Loucy (cell line): ENCODE measurements around the gene TMBIM4.

Experiments
- H2AFZ ChIP-seq: fragments of 200-600 bp; sonication (generic); 2 replicates; pipeline ENCODE4 v1.6.0; 2016; ENCODE audit warnings: antibody characterized with exemption, mild to moderate bottlenecking, low read length, moderate library complexity
- H3F3A ChIP-seq: fragments of 200-600 bp; 2 replicates; pipeline ENCODE4 v1.6.0; 2016; ENCODE audit warnings: antibody characterized with exemption, low read depth, mild to moderate bottlenecking
- H3K27me3 ChIP-seq: fragments of 200-600 bp; sonication (generic); 2 replicates; pipeline ENCODE4 v1.6.1; 2014; ENCODE audit warnings: low read length, mild to moderate bottlenecking; ENCODE audit not compliant: insufficient read depth, poor library complexity, severe bottlenecking
- H3K36me3 ChIP-seq: fragments of 200-600 bp; sonication (generic); 2 replicates; pipeline ENCODE4 v1.6.1; 2016; ENCODE audit warnings: low read length; ENCODE audit not compliant: insufficient read depth
- H3K4me1 ChIP-seq: fragments of 200-600 bp; sonication (generic); 2 replicates; pipeline ENCODE4 v1.5.1; 2014; ENCODE audit warnings: low read length, mild to moderate bottlenecking; ENCODE audit not compliant: insufficient read depth, poor library complexity, severe bottlenecking
- H3K4me2 ChIP-seq: fragments of 200-600 bp; sonication (generic); 2 replicates; pipeline ENCODE4 v1.6.0; 2014; ENCODE audit warnings: antibody characterized with exemption, low read length, low read depth, mild to moderate bottlenecking; ENCODE audit not compliant: poor library complexity, severe bottlenecking
- H3K4me3 ChIP-seq: fragments of 200-600 bp; sonication (generic); 2 replicates; pipeline ENCODE4 v1.5.1; 2014; ENCODE audit warnings: low read length, mild to moderate bottlenecking, mixed read lengths; ENCODE audit not compliant: poor library complexity, severe bottlenecking
- H3K79me2 ChIP-seq: fragments of 200-600 bp; sonication (generic); 2 replicates; pipeline ENCODE4 v1.6.1; 2014; ENCODE audit warnings: low read length; ENCODE audit not compliant: insufficient read depth
- H3K9ac ChIP-seq: fragments of 200-600 bp; sonication (generic); 2 replicates; pipeline ENCODE4 v1.6.0; 2014; ENCODE audit warnings: mild to moderate bottlenecking, low read depth, low read length, moderate library complexity; ENCODE audit not compliant: poor library complexity, severe bottlenecking
- H3K9me2 ChIP-seq: fragments of 200-600 bp; sonication (generic); replicated peaks from 2 replicates; pipeline ENCODE4 v1.6.1; 2016; ENCODE audit warnings: low read depth, low read length, mixed read lengths
- H3K9me3 ChIP-seq: fragments of 200-600 bp; sonication (generic); 2 replicates; pipeline ENCODE4 v1.6.1; 2014; ENCODE audit warnings: mild to moderate bottlenecking, antibody characterized with exemption, low read length, low read depth; ENCODE audit not compliant: insufficient read depth
- H4K20me1 ChIP-seq: fragments of 200-600 bp; sonication (generic); 2 replicates; pipeline ENCODE4 v1.6.0; 2014; ENCODE audit warnings: antibody characterized with exemption, low read length, mild to moderate bottlenecking; ENCODE audit not compliant: insufficient read depth, poor library complexity, severe bottlenecking
- EZH2phosphoT487 ChIP-seq: fragments of 200-600 bp; IDR thresholded peaks from 2 replicates; pipeline ENCODE4 v1.6.1; 2018; ENCODE audit warnings: antibody characterized with exemption, mild to moderate bottlenecking, moderate library complexity, borderline replicate concordance
- TF ChIP-seq, protein P1 (sequence below): fragments of 200-600 bp; sonication (generic); conservative IDR thresholded peaks from 2 replicates; pipeline ENCODE4 v1.5.1; 2014; ENCODE audit warnings: mild to moderate bottlenecking, antibody characterized with exemption, low read length

TMBIM4 gene

DNA sequence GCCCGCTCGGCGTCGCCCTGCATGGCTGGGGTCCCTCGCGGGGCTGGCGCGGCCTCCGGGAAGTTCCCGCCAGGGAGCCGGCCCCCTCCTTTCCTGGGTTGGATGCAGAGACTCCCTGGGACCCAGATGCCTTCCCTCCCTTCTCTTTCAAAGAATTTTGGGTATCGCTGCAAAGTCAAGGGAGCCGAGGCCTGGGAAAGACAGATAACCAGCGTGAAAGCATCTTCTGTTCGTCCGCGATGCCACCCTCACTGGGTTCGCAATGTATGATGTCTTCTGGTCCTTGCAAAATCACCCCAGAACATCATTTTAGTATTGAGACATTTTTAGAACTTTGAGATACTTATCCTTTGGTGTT is 19.7 kb upstream of the TMBIM4 start:
- H3K4me1 ChIP-seq: no peaks in the 10 kb centered on the region
- no peaks in the 10 kb centered on the region for H3K36me3 ChIP-seq
- H3K27me3 ChIP-seq: peaks cover under 1% of the 10 kb centered on the region
- TF ChIP-seq, protein P1, sequence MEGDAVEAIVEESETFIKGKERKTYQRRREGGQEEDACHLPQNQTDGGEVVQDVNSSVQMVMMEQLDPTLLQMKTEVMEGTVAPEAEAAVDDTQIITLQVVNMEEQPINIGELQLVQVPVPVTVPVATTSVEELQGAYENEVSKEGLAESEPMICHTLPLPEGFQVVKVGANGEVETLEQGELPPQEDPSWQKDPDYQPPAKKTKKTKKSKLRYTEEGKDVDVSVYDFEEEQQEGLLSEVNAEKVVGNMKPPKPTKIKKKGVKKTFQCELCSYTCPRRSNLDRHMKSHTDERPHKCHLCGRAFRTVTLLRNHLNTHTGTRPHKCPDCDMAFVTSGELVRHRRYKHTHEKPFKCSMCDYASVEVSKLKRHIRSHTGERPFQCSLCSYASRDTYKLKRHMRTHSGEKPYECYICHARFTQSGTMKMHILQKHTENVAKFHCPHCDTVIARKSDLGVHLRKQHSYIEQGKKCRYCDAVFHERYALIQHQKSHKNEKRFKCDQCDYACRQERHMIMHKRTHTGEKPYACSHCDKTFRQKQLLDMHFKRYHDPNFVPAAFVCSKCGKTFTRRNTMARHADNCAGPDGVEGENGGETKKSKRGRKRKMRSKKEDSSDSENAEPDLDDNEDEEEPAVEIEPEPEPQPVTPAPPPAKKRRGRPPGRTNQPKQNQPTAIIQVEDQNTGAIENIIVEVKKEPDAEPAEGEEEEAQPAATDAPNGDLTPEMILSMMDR: no peak
- TF ChIP-seq EZH2phosphoT487: no peak
- no peaks in the 10 kb centered on the region for H3K9me3 ChIP-seq
- no peak overlapping the region for H3K4me2 ChIP-seq
- no peaks in the 10 kb centered on the region for H4K20me1 ChIP-seq
- no peak overlapping the region for H2AFZ ChIP-seq
- no peaks in the 10 kb centered on the region for H3F3A ChIP-seq
- no peaks in the 10 kb centered on the region for H3K9me2 ChIP-seq
- no peaks in the 10 kb centered on the region for H3K79me2 ChIP-seq
- H3K9ac ChIP-seq: no peak overlapping the region
- H3K4me3 ChIP-seq: no peak overlapping the region

DNA sequence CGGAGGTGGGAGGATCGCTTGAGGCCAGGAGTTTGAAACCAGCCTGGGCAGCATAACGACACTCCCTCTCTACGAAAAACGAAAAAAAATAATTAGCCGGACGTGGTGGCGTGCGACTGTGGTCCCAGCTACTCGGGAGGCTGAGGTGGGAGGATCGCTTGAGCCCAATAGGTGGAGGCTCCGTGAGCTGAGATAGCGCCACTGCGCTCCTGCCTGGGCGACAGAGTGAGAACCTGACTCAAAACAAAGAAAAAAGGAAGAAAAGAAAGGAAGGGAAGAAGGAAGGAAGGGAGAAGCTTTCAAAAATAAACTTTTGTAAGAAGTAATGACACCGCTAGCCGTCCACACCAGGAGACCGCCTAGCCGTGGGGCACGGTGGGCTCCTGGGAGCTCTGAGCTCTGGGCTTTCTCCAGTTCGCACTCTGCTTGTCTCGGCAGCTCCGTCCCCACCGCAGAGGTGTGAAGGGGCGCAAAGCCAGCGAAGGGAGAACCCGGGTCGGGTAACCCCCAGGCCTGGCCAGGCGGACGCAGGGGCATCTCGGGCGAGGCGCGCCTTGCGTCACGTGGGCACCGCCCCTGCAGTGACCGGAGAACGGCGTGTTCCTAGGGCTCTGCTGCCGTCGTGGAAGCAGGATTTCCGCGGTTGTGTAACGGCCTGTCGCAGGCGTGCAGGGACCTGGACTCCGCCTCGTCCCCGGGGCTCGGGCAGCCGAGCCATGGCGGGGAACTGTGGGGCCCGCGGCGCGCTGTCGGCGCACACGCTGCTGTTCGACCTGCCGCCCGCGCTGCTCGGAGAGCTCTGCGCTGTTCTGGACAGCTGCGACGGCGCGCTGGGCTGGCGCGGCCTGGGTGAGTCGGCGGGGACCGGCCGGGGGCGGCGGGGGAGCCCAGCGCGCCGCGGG is 19.0 kb upstream of the TMBIM4 start, which contains the start of gene IRAK3:
Gene IRAK3 (plus strand): TSS at position 631 of the 902 bp plus-strand sequence. CDS start 86 bp downstream, at position 717.
- H3K4me1 ChIP-seq: no peaks in the 10 kb centered on the region
- H3F3A ChIP-seq: no peaks in the 10 kb centered on the region
- H2AFZ ChIP-seq: no peak within 1 kb of the TSS
- H3K9ac ChIP-seq: no peak within 1 kb of the TSS
- H3K4me2 ChIP-seq: no peak within 1 kb of the TSS
- H3K79me2 ChIP-seq: no peaks in the 10 kb centered on the region
- no peaks in the 10 kb centered on the region for H3K36me3 ChIP-seq
- H3K9me2 ChIP-seq: no peaks in the 10 kb centered on the region
- H3K4me3 ChIP-seq: no peak within 1 kb of the TSS
- H4K20me1 ChIP-seq: no peaks in the 10 kb centered on the region
- no peaks in the 10 kb centered on the region for H3K9me3 ChIP-seq
- no peak for TF ChIP-seq EZH2phosphoT487
- TF ChIP-seq, protein P1: no peak
- peaks cover 4% of the 10 kb centered on the region for H3K27me3 ChIP-seq

DNA sequence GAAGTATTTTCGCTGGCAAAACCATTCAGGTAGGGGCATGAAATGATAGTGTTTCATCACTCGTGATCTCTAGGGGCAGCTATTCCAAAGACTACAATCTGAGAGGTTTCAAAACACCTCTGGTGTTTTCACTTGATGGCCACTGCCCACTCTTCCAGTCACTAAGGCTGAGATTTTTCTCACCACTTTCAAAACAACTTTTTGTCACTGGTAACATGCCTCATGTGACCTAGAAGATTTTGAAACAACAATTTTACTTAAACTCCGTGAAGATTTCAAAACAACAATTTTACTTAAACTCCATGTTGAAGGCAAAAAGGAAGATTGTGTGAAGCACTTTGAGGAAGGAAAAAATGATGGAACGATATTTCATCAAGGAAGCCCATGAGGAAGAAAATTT is 18.0 kb upstream of the TMBIM4 start:
- Histone ChIP-seq H3K9ac (no peak overlapping the region), H3F3A (no peaks in the 10 kb centered on the region), H3K9me3 (no peaks in the 10 kb centered on the region), H3K79me2 (no peaks in the 10 kb centered on the region), H3K36me3 (no peaks in the 10 kb centered on the region), H3K4me2 (no peak overlapping the region), H3K9me2 (no peaks in the 10 kb centered on the region), H3K4me3 (no peak overlapping the region), H2AFZ (no peak overlapping the region), H3K4me1 (no peaks in the 10 kb centered on the region), H3K27me3 (peaks cover 4% of the 10 kb centered on the region), H4K20me1 (no peaks in the 10 kb centered on the region)
- TF ChIP-seq, protein P1: no peak
- no peak for TF ChIP-seq EZH2phosphoT487
